Panc1 (cell line): ENCODE data around the gene MFAP3.

ENCODE experiments used
- POLR2AphosphoS5 ChIP-seq: IDR thresholded peaks from 2 replicates; pipeline ENCODE4 v1.6.1; 2012; ENCODE audit warnings: mild to moderate bottlenecking, low read depth, low read length, moderate library complexity
- SIN3A ChIP-seq: IDR thresholded peaks from 2 replicates; pipeline ENCODE4 v1.6.1; 2012; ENCODE audit warnings: low read depth, mild to moderate bottlenecking, low read length, moderate library complexity, borderline replicate concordance; ENCODE audit not compliant: insufficient read depth
- TCF7L2 ChIP-seq: IDR thresholded peaks from 2 replicates; pipeline ENCODE4 v1.6.1; 2011; ENCODE audit warnings: mild to moderate bottlenecking, low read depth, low read length, inconsistent platforms
- TF ChIP-seq, protein P1 (sequence below): fragments of 450-650 bp; IDR thresholded peaks from 2 replicates; pipeline ENCODE4 v1.5.1; 2017; ENCODE audit warnings: mild to moderate bottlenecking
- TF ChIP-seq, protein P2 (sequence below), 2 experiments: IDR thresholded peaks; 2 replicates each; pipeline ENCODE4 v1.6.1; 2011 to 2012; ENCODE audit warnings: low read depth in 2 of 2, control low read depth in 1 of 2, low read length in 1 of 2, mild to moderate bottlenecking in 1 of 2, moderate library complexity in 1 of 2; ENCODE audit not compliant: insufficient read depth in 1 of 2

DNA sequence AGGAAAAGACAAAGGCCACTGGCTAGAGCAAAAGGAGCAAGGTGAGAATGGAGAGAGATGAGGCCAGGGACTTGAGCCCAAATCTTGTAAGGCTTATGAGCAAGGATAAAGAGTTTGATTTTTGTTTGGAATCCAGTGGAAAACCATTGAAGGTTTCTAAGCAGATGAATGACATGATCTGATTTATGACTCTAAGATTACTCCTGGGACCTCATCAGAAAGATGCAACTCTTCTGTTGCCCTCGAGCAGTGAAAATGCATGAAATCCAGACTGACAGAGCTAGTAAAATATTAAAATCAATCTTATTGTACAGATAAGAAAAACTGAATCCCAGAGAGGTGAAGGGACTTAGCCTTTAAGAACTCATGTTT is 677 bp downstream of the MFAP3 start:
- TF ChIP-seq, protein P1, sequence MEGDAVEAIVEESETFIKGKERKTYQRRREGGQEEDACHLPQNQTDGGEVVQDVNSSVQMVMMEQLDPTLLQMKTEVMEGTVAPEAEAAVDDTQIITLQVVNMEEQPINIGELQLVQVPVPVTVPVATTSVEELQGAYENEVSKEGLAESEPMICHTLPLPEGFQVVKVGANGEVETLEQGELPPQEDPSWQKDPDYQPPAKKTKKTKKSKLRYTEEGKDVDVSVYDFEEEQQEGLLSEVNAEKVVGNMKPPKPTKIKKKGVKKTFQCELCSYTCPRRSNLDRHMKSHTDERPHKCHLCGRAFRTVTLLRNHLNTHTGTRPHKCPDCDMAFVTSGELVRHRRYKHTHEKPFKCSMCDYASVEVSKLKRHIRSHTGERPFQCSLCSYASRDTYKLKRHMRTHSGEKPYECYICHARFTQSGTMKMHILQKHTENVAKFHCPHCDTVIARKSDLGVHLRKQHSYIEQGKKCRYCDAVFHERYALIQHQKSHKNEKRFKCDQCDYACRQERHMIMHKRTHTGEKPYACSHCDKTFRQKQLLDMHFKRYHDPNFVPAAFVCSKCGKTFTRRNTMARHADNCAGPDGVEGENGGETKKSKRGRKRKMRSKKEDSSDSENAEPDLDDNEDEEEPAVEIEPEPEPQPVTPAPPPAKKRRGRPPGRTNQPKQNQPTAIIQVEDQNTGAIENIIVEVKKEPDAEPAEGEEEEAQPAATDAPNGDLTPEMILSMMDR = no peak
- TF ChIP-seq, protein P2, sequence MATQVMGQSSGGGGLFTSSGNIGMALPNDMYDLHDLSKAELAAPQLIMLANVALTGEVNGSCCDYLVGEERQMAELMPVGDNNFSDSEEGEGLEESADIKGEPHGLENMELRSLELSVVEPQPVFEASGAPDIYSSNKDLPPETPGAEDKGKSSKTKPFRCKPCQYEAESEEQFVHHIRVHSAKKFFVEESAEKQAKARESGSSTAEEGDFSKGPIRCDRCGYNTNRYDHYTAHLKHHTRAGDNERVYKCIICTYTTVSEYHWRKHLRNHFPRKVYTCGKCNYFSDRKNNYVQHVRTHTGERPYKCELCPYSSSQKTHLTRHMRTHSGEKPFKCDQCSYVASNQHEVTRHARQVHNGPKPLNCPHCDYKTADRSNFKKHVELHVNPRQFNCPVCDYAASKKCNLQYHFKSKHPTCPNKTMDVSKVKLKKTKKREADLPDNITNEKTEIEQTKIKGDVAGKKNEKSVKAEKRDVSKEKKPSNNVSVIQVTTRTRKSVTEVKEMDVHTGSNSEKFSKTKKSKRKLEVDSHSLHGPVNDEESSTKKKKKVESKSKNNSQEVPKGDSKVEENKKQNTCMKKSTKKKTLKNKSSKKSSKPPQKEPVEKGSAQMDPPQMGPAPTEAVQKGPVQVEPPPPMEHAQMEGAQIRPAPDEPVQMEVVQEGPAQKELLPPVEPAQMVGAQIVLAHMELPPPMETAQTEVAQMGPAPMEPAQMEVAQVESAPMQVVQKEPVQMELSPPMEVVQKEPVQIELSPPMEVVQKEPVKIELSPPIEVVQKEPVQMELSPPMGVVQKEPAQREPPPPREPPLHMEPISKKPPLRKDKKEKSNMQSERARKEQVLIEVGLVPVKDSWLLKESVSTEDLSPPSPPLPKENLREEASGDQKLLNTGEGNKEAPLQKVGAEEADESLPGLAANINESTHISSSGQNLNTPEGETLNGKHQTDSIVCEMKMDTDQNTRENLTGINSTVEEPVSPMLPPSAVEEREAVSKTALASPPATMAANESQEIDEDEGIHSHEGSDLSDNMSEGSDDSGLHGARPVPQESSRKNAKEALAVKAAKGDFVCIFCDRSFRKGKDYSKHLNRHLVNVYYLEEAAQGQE (IDR thresholded peaks at IDR 0.05; ENCODE audit: insufficient read depth in 1 of 2, low read depth in 2 of 2, low read length in 1 of 2) = no peak
- TF ChIP-seq POLR2AphosphoS5 (no peak), SIN3A (no peak), TCF7L2 (no peak)
